Neutrophil (primary cell): ENCODE measurements around the gene ABCA3.

Source experiments
- H3K27ac ChIP-seq: fragments of 200-600 bp; sonication (generic); 2 replicates; pipeline ENCODE4 v1.5.1; 2016; ENCODE audit warnings: mild to moderate bottlenecking, moderate library complexity
- H3K27me3 ChIP-seq: fragments of 200-600 bp; sonication (generic); 2 replicates; pipeline ENCODE4 v1.6.0; 2016; ENCODE audit warnings: mild to moderate bottlenecking
- H3K36me3 ChIP-seq: fragments of 200-600 bp; sonication (generic); 2 replicates; pipeline ENCODE4 v1.5.1; 2017
- H3K4me1 ChIP-seq, 2 experiments: fragments of 200-600 bp in 1 of 2; sonication (generic) in 1 of 2; 1 replicate in 1 of 2; 2 replicates in 1 of 2; pipeline versions ENCODE4 v1.5.1 to v1.6.1; 2013 to 2016; ENCODE audit warnings: low read depth in 1 of 2, low read length in 1 of 2, mild to moderate bottlenecking in 1 of 2, moderate library complexity in 1 of 2; ENCODE audit not compliant: control insufficient read depth in 1 of 2, insufficient read depth in 1 of 2
- H3K4me3 ChIP-seq, 2 experiments: fragments of 200-600 bp in 1 of 2; sonication (generic) in 1 of 2; 1 replicate in 1 of 2; 2 replicates in 1 of 2; pipeline ENCODE4 v1.5.1; 2013 to 2016; ENCODE audit warnings: low read depth in 1 of 2, low read length in 1 of 2, mild to moderate bottlenecking in 1 of 2, moderate library complexity in 1 of 2
- H3K9me3 ChIP-seq: fragments of 200-600 bp; sonication (generic); 2 replicates; pipeline ENCODE4 v1.5.1; 2016
- TF ChIP-seq, protein P1 (sequence below): fragments of 200-600 bp; sonication (generic); IDR thresholded peaks from 2 replicates; pipeline ENCODE4 v1.5.1; 2016; ENCODE audit warnings: antibody characterized with exemption

ABCA3 gene

DNA sequence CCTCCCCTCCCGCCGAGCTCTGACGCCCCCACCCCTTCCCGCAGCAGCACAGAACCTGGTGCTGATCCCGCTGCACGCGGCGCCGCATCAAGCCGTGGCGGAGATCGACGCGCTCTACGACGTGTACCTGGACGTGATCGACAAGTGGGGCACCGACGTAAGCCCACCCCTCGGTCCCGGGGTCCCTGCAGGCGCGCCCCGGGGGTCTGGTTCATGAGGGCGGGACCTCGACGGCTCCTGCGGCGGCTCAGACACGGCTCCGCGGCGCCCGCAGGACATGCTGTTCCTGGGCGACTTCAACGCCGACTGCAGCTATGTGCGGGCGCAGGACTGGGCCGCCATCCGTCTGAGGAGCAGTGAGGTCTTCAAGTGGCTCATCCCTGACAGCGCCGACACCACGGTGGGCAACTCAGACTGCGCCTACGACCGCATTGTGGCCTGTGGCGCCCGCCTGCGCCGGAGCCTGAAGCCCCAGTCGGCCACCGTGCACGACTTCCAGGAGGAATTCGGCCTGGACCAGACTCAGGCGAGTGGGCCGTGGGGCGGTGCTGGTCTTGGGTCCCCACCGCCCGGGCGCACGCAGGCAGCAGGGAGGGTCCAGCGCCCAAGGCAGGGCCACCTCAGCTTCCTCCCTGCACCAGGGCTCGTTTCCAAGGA, 102.9 kb downstream of the ABCA3 start:
- Histone ChIP-seq H3K4me1 (no peaks in the 10 kb centered on the region), H3K27me3 (peaks cover 45% of the 10 kb centered on the region), H3K4me3 (no peak overlapping the region), H3K9me3 (no peaks in the 10 kb centered on the region), H3K36me3 (peaks cover 66% of the 10 kb centered on the region), H3K27ac (no peak overlapping the region)
- TF ChIP-seq, protein P1, sequence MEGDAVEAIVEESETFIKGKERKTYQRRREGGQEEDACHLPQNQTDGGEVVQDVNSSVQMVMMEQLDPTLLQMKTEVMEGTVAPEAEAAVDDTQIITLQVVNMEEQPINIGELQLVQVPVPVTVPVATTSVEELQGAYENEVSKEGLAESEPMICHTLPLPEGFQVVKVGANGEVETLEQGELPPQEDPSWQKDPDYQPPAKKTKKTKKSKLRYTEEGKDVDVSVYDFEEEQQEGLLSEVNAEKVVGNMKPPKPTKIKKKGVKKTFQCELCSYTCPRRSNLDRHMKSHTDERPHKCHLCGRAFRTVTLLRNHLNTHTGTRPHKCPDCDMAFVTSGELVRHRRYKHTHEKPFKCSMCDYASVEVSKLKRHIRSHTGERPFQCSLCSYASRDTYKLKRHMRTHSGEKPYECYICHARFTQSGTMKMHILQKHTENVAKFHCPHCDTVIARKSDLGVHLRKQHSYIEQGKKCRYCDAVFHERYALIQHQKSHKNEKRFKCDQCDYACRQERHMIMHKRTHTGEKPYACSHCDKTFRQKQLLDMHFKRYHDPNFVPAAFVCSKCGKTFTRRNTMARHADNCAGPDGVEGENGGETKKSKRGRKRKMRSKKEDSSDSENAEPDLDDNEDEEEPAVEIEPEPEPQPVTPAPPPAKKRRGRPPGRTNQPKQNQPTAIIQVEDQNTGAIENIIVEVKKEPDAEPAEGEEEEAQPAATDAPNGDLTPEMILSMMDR, result no peak

DNA sequence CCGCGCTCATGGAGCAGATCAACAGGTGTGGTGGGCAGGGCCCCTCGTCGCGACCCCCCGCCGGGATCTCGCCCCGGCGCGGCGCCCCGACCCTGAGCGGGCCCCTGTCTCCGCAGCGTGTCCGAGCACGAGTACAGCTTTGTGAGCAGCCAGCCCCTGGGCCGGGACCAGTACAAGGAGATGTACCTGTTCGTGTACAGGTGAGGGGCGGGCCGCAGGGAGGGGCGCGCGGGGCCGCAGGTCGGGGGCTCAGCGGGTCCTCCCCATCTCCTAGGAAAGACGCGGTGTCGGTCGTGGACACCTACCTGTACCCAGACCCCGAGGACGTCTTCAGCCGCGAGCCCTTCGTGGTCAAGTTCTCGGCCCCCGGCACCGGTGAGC, 103.4 kb downstream of the ABCA3 start:
- H3K4me1 ChIP-seq, result no peaks in the 10 kb centered on the region
- peaks cover 45% of the 10 kb centered on the region for H3K27me3 ChIP-seq
- no peaks in the 10 kb centered on the region for H3K9me3 ChIP-seq
- H3K27ac ChIP-seq, result no peak overlapping the region
- no peak overlapping the region for H3K4me3 ChIP-seq
- peaks cover 66% of the 10 kb centered on the region for H3K36me3 ChIP-seq
- TF ChIP-seq, protein P1, result no peak

DNA sequence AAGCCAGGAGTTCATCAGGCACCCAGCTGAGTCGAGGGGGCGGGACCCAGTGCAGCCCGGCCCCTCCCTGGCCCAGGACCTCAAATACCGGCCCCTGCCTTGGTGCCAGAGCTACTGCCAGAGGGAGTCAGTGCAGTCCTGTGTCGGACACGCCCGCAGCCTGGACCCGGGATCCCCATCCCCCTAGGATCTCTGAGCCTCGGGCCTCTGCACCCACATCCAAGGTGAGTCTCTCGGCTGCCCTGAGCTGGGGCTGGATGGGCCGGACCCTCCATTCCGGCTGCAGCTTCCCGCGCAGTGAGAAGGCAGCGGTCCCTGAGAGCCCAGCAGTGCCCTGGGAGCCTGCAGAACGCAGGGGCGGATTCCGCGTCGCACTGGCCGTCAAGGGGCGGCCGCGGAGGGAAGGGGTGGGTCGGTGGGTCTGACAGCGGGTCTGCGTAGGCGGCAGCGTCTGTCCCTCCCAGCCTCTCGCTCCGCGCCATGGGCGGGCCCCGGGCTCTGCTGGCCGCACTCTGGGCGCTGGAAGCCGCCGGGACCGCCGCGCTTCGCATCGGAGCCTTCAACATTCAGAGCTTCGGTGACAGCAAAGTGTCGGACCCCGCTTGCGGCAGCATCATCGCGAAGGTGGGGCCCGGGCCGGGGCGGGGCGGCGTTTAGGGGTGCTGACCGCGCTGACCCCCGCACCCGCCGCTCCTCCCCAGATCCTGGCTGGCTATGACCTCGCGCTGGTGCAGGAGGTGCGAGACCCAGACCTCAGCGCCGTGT, 104.0 kb downstream of the ABCA3 start, which contains the start of gene DNASE1L2:
DNASE1L2 (plus strand) TSS at position 108 of the 765 bp plus-strand sequence; CDS start at position 481, 373 bp downstream.
- Histone ChIP-seq H3K27me3 (peaks cover 45% of the 10 kb centered on the region), H3K4me1 (no peaks in the 10 kb centered on the region), H3K4me3 (no peak within 1 kb of the TSS), H3K9me3 (no peaks in the 10 kb centered on the region), H3K27ac (no peak within 1 kb of the TSS), H3K36me3 (peaks cover 71% of the 10 kb centered on the region)
- TF ChIP-seq, protein P1, result no peak

DNA sequence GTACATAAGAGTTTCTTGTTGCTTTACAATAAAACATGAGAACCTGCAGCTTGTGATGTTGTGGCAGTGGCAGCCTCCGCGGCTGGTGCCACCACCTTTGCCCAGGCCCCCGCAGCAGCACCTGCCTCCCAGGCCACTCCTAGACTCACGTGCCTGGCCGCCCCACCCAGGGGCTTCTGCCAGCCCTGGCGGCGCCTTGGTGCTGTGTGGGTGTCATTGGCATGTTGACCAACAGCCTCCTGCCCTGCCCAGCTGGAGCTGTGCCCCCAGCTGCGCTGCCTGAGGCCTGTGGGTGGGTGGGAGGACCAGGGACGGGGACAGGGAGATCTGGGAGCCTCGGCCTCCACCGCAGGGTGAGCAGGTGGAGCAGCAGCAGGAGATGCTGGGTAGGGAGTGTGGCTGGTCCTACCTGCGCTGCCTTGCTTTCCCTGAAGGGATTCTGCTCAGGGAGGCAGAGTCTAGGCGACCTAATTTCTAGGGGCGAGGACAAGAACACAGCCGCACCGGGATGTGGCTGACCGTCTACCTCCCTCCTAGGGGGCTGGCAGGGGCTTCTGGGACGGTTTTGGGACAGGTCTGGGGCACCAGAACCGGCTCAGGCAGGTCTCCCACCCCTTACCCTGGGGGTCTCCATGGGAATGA, 104.7 kb downstream of the ABCA3 start:
- no peak overlapping the region for H3K27ac ChIP-seq
- H3K4me1 ChIP-seq, result no peaks in the 10 kb centered on the region
- H3K36me3 ChIP-seq, result peaks cover 78% of the 10 kb centered on the region
- no peak overlapping the region for H3K4me3 ChIP-seq
- H3K27me3 ChIP-seq, result peaks cover 45% of the 10 kb centered on the region
- no peaks in the 10 kb centered on the region for H3K9me3 ChIP-seq
- TF ChIP-seq, protein P1, result no peak

DNA sequence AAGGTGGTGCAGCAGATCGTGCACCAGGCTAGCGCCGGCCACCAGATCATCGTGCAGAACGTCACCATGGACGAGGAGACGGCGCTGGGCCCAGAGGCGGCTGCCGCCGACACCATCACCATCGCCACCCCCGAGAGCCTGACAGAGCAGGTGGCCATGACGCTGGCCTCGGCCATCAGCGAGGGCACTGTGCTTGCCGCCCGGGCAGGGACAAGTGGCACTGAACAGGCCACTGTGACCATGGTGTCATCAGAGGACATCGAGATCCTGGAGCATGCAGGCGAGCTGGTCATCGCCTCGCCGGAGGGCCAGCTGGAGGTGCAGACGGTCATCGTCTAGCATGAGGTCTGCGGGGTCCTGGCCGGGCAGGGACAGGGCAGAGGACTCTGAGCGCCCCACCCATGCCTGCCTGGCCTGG, 105.3 kb downstream of the ABCA3 start:
- Histone ChIP-seq H3K27me3 (peaks cover 45% of the 10 kb centered on the region), H3K4me3 (no peak overlapping the region), H3K27ac (no peak overlapping the region), H3K4me1 (no peaks in the 10 kb centered on the region), H3K9me3 (no peaks in the 10 kb centered on the region), H3K36me3 (peaks cover 77% of the 10 kb centered on the region)
- TF ChIP-seq, protein P1, result no peak
